CD14-positive monocyte (primary cell): ENCODE measurements around the gene KCNJ18. TPM values are rescaled to one million over a fixed set of nuclear protein-coding genes. Genes with fewer than 3 reads are reported as not detected.
"Not testable (repeated sequence)": the region's sequence is repeated elsewhere in the genome, so short reads cannot be mapped to it uniquely, and the experiment has no call there.

Source experiments
- DNase-seq, 3 donors: peaks; one replicate each; pipeline ENCODE4 v3.0.0-alpha.2; 2011 to 2022
- H2AFZ ChIP-seq: 2 replicates; pipeline ENCODE4 v1.6.0; 2012; ENCODE audit warnings: mild to moderate bottlenecking, low read depth, low read length, inconsistent platforms; ENCODE audit not compliant: insufficient read depth, poor library complexity, severe bottlenecking
- H3K27ac ChIP-seq, 2 donors: 1 replicate in 1 of 2; 2 replicates in 1 of 2; pipeline ENCODE4 v1.5.1; 2012 to 2013; ENCODE audit warnings: low read length in 2 of 2, control low read depth in 1 of 2, inconsistent platforms in 1 of 2, low read depth in 1 of 2, mild to moderate bottlenecking in 1 of 2
- H3K27me3 ChIP-seq, 2 donors: one replicate each; pipeline versions ENCODE4 v1.6.0 to v1.6.1; 2011 to 2013; ENCODE audit warnings: low read length in 2 of 2; ENCODE audit not compliant: control insufficient read depth in 2 of 2, insufficient read depth in 2 of 2
- H3K36me3 ChIP-seq, 2 donors: replicated peaks in 1 of 2; 1 replicate in 1 of 2; 2 replicates in 1 of 2; pipeline versions ENCODE4 v1.5.1 to v1.6.1; 2012 to 2013; ENCODE audit warnings: low read length in 2 of 2, control low read depth in 1 of 2, inconsistent platforms in 1 of 2, mild to moderate bottlenecking in 1 of 2; ENCODE audit not compliant: insufficient read depth in 2 of 2, control insufficient read depth in 1 of 2
- H3K4me1 ChIP-seq, 2 donors: 1 replicate in 1 of 2; 2 replicates in 1 of 2; pipeline versions ENCODE4 v1.5.1 to v1.6.1; 2012 to 2013; ENCODE audit warnings: low read length in 2 of 2, control low read depth in 1 of 2, inconsistent platforms in 1 of 2, mild to moderate bottlenecking in 1 of 2, moderate library complexity in 1 of 2; ENCODE audit not compliant: insufficient read depth in 2 of 2, control insufficient read depth in 1 of 2
- H3K4me2 ChIP-seq: replicated peaks from 2 replicates; pipeline ENCODE3; 2012; ENCODE audit warnings: low read length, moderate library complexity, mild to moderate bottlenecking; ENCODE audit not compliant: poor library complexity, severe bottlenecking; ENCODE audit errors: extremely low read depth
- H3K4me3 ChIP-seq, 3 experiments: fragments of 200-600 bp in 1 of 3; sonication (generic) in 1 of 3; replicated peaks in 1 of 3; 1 replicate in 2 of 3; 2 replicates in 1 of 3; pipeline ENCODE4 v1.5.1; 2011 to 2013; ENCODE audit warnings: low read length in 3 of 3, mild to moderate bottlenecking in 3 of 3, control low read depth in 2 of 3, low read depth in 2 of 3, inconsistent platforms in 1 of 3, moderate library complexity in 1 of 3
- H3K79me2 ChIP-seq: 2 replicates; pipeline ENCODE4 v1.6.0; 2012; ENCODE audit warnings: mild to moderate bottlenecking, control low read depth, inconsistent platforms, low read length, moderate library complexity; ENCODE audit not compliant: insufficient read depth
- H3K9ac ChIP-seq: 2 replicates; pipeline ENCODE4 v1.6.0; 2017; ENCODE audit warnings: low read length, mild to moderate bottlenecking; ENCODE audit not compliant: insufficient read depth, poor library complexity, severe bottlenecking
- H3K9me3 ChIP-seq, 2 donors: replicated peaks in 1 of 2; 1 replicate in 1 of 2; 2 replicates in 1 of 2; pipeline versions ENCODE4 v1.5.1 to v1.6.1; 2012 to 2013; ENCODE audit warnings: low read length in 2 of 2, control low read depth in 1 of 2; ENCODE audit not compliant: control insufficient read depth in 1 of 2, insufficient read depth in 1 of 2
- H4K20me1 ChIP-seq: 2 replicates; pipeline ENCODE4 v1.6.0; 2012; ENCODE audit warnings: mild to moderate bottlenecking, low read length, control low read depth, moderate library complexity; ENCODE audit not compliant: insufficient read depth
- H3K27ac Mint-ChIP-seq, 7 donors: one replicate each; pipeline ENCODE4 v1.8.0; 2020; ENCODE audit warnings: mild to moderate bottlenecking in 7 of 7, mixed read lengths in 7 of 7, moderate library complexity in 6 of 7, inconsistent platforms in 2 of 7
- H3K27me3 Mint-ChIP-seq, 3 donors: one replicate each; pipeline ENCODE4 v1.8.0; 2021 to 2022; ENCODE audit warnings: low read depth in 3 of 3, mild to moderate bottlenecking in 3 of 3, mixed read lengths in 3 of 3, moderate library complexity in 3 of 3, inconsistent platforms in 1 of 3
- H3K36me3 Mint-ChIP-seq, 2 donors: one replicate each; pipeline ENCODE4 v1.8.0; 2020; ENCODE audit warnings: mixed read lengths in 2 of 2, inconsistent platforms in 1 of 2, mild to moderate bottlenecking in 1 of 2
- H3K4me1 Mint-ChIP-seq: one replicate; pipeline ENCODE4 v1.8.0; 2020; ENCODE audit warnings: mild to moderate bottlenecking, mixed read lengths
- H3K4me3 Mint-ChIP-seq, 2 donors: one replicate each; pipeline ENCODE4 v1.8.0; 2020; ENCODE audit warnings: mild to moderate bottlenecking in 2 of 2, mixed read lengths in 2 of 2, moderate library complexity in 1 of 2
- H3K9me3 Mint-ChIP-seq, 7 donors: one replicate each; pipeline ENCODE4 v1.8.0; 2020 to 2022; ENCODE audit warnings: mixed read lengths in 7 of 7, mild to moderate bottlenecking in 6 of 7, moderate library complexity in 6 of 7, inconsistent platforms in 2 of 7
- WGBS: methylation state at CpG from one replicate; pipeline ENCODE4 v1.1.5; 2013; ENCODE audit warnings: missing lambda C conversion rate; ENCODE audit not compliant: insufficient coverage; 5-methylcytosine and 5-hydroxymethylcytosine counted together
- intact Hi-C, 2 donors: fragments of 100-400 bp; cut with micrococcal nuclease; formaldehyde crosslinking; loops; one replicate each; pipeline versions ENCODE4 v1.15.0 to v1.15.1; 2023
- polyA plus RNA-seq, 3 donors: library from polyadenylated mRNA; depleted of rRNA in 1 of 3; unstranded in 2 of 3; stranded (reverse) in 1 of 3; fragments of 300-500 nt in 2 of 3; fragments of >200 nt in 1 of 3; fragmentation: Illumina TruSeq in 2 of 3; gene quantifications; 1 replicate in 2 of 3; 2 replicates in 1 of 3; pipeline ENCODE4 v1.2.3, GENCODE V29; 2012 to 2021

The KCNJ18 gene
- polyA plus RNA-seq, 3 donors, result not detected

DNA sequence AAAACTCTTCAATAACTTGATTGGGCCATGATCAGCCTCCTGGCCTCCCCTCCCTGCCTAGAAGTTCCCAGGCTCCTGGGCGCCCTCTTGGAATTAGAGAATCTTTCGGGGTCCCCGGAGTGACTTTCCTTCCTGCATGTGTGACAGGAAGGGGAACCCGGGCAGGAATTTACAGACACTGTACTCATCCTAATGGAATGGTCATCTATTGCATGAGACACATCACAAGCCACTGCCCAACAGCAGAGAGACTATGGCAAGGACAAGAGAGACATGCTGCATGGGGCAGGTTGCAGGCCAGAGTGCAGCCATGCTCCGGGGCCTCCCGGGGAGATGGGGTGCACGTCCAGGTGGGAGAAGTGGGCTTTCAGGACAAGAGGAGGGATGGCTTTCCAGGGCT, 29.9 kb downstream of the KCNJ18 start:
- H3K4me3 ChIP-seq, H3K4me2 ChIP-seq, H3K9me3 ChIP-seq, H4K20me1 ChIP-seq, H3K9ac ChIP-seq, H3K4me1 ChIP-seq, DNase-seq, H3K36me3 Mint-ChIP-seq, H3K27me3 ChIP-seq, H3K27me3 Mint-ChIP-seq, intact Hi-C loops, H3K4me3 Mint-ChIP-seq, H2AFZ ChIP-seq, H3K4me1 Mint-ChIP-seq, H3K9me3 Mint-ChIP-seq, H3K79me2 ChIP-seq, H3K27ac ChIP-seq, H3K27ac Mint-ChIP-seq, H3K36me3 ChIP-seq: not testable (repeated sequence)
- WGBS, result no CpG with 5 or more reads among the region's 7 CpGs

GRCh38 chr17:21724216-21725006, 32.1 kb downstream of the KCNJ18 start:
- H3K27ac ChIP-seq, H3K27me3 Mint-ChIP-seq, H2AFZ ChIP-seq, H3K4me3 ChIP-seq, H3K4me2 ChIP-seq, H3K79me2 ChIP-seq, H4K20me1 ChIP-seq, H3K4me3 Mint-ChIP-seq, H3K4me1 Mint-ChIP-seq, H3K36me3 ChIP-seq, DNase-seq, H3K27me3 ChIP-seq, H3K9ac ChIP-seq, H3K27ac Mint-ChIP-seq, H3K4me1 ChIP-seq, H3K9me3 ChIP-seq, intact Hi-C loops, H3K36me3 Mint-ChIP-seq: not testable (repeated sequence)
- no CpG with 5 or more reads among the region's 6 CpGs for WGBS
- H3K9me3 Mint-ChIP-seq, result peaks cover 0 to 11% (median 2%) of the 10 kb centered on the region in 7 donors

DNA sequence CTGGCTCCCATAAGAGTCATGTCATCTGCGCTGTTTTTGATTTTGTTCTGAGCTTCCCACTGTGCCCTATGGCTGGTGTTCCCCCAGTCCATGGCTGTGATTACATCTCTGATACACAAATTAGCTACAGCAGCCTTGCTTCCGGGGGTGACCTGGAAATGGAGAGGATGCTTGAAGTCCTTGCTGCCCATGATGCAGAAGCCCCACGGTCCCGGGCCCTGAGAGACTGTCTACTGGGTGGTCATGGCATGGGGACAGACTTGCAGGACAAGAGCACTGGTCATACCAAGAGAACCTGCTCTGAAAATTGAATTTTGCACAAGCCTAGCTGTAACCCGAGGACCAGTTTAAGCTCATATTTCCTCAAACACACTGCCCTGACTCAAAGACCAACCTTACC, 38.8 kb downstream of the KCNJ18 start:
- H3K27me3 Mint-ChIP-seq, H4K20me1 ChIP-seq, H3K4me1 ChIP-seq, H3K27ac ChIP-seq, H3K9me3 Mint-ChIP-seq, H3K27me3 ChIP-seq, H2AFZ ChIP-seq, H3K4me1 Mint-ChIP-seq, H3K9me3 ChIP-seq, H3K4me2 ChIP-seq, DNase-seq, H3K9ac ChIP-seq, H3K4me3 Mint-ChIP-seq, H3K36me3 ChIP-seq, H3K4me3 ChIP-seq, H3K36me3 Mint-ChIP-seq, intact Hi-C loops, H3K79me2 ChIP-seq, H3K27ac Mint-ChIP-seq: not testable (repeated sequence)
- 76% methylated on average over 4 of the region's 5 CpGs for WGBS

- WGBS, result no CpG with 5 or more reads among the region's 3 CpGs
- H3K9me3 Mint-ChIP-seq, H3K27ac Mint-ChIP-seq: not testable (repeated sequence)
These were observed 41.6 kb downstream of the KCNJ18 start for GRCh38 chr17:21733931-21734330.

More at GRCh38 chr17:21733931-21734330, 41.6 kb downstream of the KCNJ18 start:
- H3K27me3 ChIP-seq, H3K4me1 Mint-ChIP-seq, H3K79me2 ChIP-seq, H2AFZ ChIP-seq, DNase-seq, H3K9me3 ChIP-seq, H3K36me3 ChIP-seq, H3K36me3 Mint-ChIP-seq, intact Hi-C loops, H3K9ac ChIP-seq, H3K4me2 ChIP-seq, H4K20me1 ChIP-seq, H3K4me3 ChIP-seq, H3K27ac ChIP-seq, H3K4me3 Mint-ChIP-seq, H3K27me3 Mint-ChIP-seq, H3K4me1 ChIP-seq: not testable (repeated sequence)
